ENCODE data around the gene ERC2.

ERC2 gene

DNA sequence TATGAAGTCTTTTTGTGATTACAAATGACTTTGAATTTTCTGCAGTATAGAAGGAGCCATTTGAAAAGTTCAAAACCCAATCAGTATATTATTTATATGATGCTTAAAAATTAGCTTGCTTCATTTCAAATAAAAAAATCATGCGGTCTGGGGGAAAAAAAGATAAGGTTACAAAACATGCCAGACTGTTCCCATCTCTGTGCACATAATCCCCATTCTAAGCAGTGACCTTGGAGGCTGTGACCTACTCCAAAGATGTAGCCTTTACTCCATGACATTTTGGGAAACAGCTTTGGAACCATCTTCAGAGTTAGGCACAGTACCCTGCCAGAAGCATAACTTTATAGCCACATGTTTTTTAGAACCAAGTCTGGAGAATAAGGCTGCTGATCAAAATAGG lies 533.5 kb downstream of the ERC2 start:
- Histone ChIP-seq H3K36me3 (ENCODE audit: insufficient read depth, low read length) (no peaks in the 10 kb centered on the region), H3K4me3 (ENCODE audit: low read depth, low read length, poor library complexity, severe bottlenecking) (no peak overlapping the region), H3F3A (ENCODE audit: insufficient read depth, low read length) (no peaks in the 10 kb centered on the region), H3K9me3 (ENCODE audit: low read length) (no peaks in the 10 kb centered on the region), H2AFZ (ENCODE audit: low read length) (no peak overlapping the region), H3K4me1 (ENCODE audit: insufficient read depth, low read length, severe bottlenecking) (no peaks in the 10 kb centered on the region), H3K27me3 (ENCODE audit: insufficient read depth, low read length) (no peaks in the 10 kb centered on the region), H4K20me1 (ENCODE audit: insufficient read depth, low read length) (no peaks in the 10 kb centered on the region), H3K79me2 (ENCODE audit: insufficient read depth, low read length) (no peaks in the 10 kb centered on the region), H3K4me2 (ENCODE audit: low read length) (no peak overlapping the region), H3K9ac (ENCODE audit: low read length) (no peak overlapping the region), H3K9me2 (ENCODE audit: low read depth, low read length) (no peaks in the 10 kb centered on the region), H3K27ac (ENCODE audit: low read depth, low read length, poor library complexity, severe bottlenecking) (no peak overlapping the region)
- TF ChIP-seq EZH2 (IDR thresholded peaks at IDR 0.05; ENCODE audit: borderline replicate concordance, low read length) (no peak), CTCF (IDR thresholded peaks at IDR 0.05; ENCODE audit: low read length) (no peak)

GRCh38 chr3:55929154-55929869 lies 539.0 kb downstream of the ERC2 start:
- H3K27ac ChIP-seq (ENCODE audit: low read depth, low read length, poor library complexity, severe bottlenecking) = no peak overlapping the region
- H3K9me3 ChIP-seq (ENCODE audit: low read length) = no peaks in the 10 kb centered on the region
- H3K9ac ChIP-seq (ENCODE audit: low read length) = no peak overlapping the region
- H3K79me2 ChIP-seq (ENCODE audit: insufficient read depth, low read length) = no peaks in the 10 kb centered on the region
- H4K20me1 ChIP-seq (ENCODE audit: insufficient read depth, low read length) = no peaks in the 10 kb centered on the region
- H3K9me2 ChIP-seq (ENCODE audit: low read depth, low read length) = no peaks in the 10 kb centered on the region
- no peaks in the 10 kb centered on the region for H3K36me3 ChIP-seq (ENCODE audit: insufficient read depth, low read length)
- H3K4me1 ChIP-seq (ENCODE audit: insufficient read depth, low read length, severe bottlenecking) = no peaks in the 10 kb centered on the region
- no peak overlapping the region for H3K4me2 ChIP-seq (ENCODE audit: low read length)
- TF ChIP-seq EZH2 (IDR thresholded peaks at IDR 0.05; ENCODE audit: borderline replicate concordance, low read length) (no peak), CTCF (IDR thresholded peaks at IDR 0.05; ENCODE audit: low read length) (no peak)
- no peak overlapping the region for H2AFZ ChIP-seq (ENCODE audit: low read length)
- no peaks in the 10 kb centered on the region for H3K27me3 ChIP-seq (ENCODE audit: insufficient read depth, low read length)
- H3K4me3 ChIP-seq (ENCODE audit: low read depth, low read length, poor library complexity, severe bottlenecking) = no peak overlapping the region
- no peaks in the 10 kb centered on the region for H3F3A ChIP-seq (ENCODE audit: insufficient read depth, low read length)

GRCh38 chr3:55923626-55924025 lies 544.6 kb downstream of the ERC2 start:
- Histone ChIP-seq H2AFZ (ENCODE audit: low read length) (no peak overlapping the region), H3K4me1 (ENCODE audit: insufficient read depth, low read length, severe bottlenecking) (no peaks in the 10 kb centered on the region), H3K79me2 (ENCODE audit: insufficient read depth, low read length) (no peaks in the 10 kb centered on the region), H3K9me2 (ENCODE audit: low read depth, low read length) (no peaks in the 10 kb centered on the region), H3K27me3 (ENCODE audit: insufficient read depth, low read length) (no peaks in the 10 kb centered on the region), H3K27ac (ENCODE audit: low read depth, low read length, poor library complexity, severe bottlenecking) (no peak overlapping the region), H4K20me1 (ENCODE audit: insufficient read depth, low read length) (no peaks in the 10 kb centered on the region), H3K4me3 (ENCODE audit: low read depth, low read length, poor library complexity, severe bottlenecking) (no peak overlapping the region), H3K9ac (ENCODE audit: low read length) (no peak overlapping the region), H3F3A (ENCODE audit: insufficient read depth, low read length) (no peaks in the 10 kb centered on the region), H3K36me3 (ENCODE audit: insufficient read depth, low read length) (no peaks in the 10 kb centered on the region), H3K9me3 (ENCODE audit: low read length) (no peaks in the 10 kb centered on the region), H3K4me2 (ENCODE audit: low read length) (no peak overlapping the region)
- TF ChIP-seq CTCF (IDR thresholded peaks at IDR 0.05; ENCODE audit: low read length) = no peak
- no peak for TF ChIP-seq EZH2 (IDR thresholded peaks at IDR 0.05; ENCODE audit: borderline replicate concordance, low read length)
